Liver (tissue), 3 donors: ENCODE results near the gene SEZ6.

Experiments
- CTCF ChIP-seq: fragments of 150-350 bp; IDR thresholded peaks from 2 replicates; pipeline ENCODE4 v1.5.1; 2017; ENCODE audit warnings: improper control_type of control experiment, low read depth, low read length; ENCODE audit not compliant: missing input control
- GABPA ChIP-seq, 2 donors: IDR thresholded peaks in 1 of 2; conservative IDR thresholded peaks in 1 of 2; 2 replicates each; pipeline ENCODE4 v1.6.1; 2016; ENCODE audit warnings: antibody characterized with exemption in 2 of 2, mild to moderate bottlenecking in 1 of 2, moderate library complexity in 1 of 2
- NR2F2 ChIP-seq: IDR thresholded peaks from 2 replicates; pipeline ENCODE4 v1.6.1; 2016; ENCODE audit warnings: antibody characterized with exemption
- RAD21 ChIP-seq, 2 donors: IDR thresholded peaks; 2 replicates each; pipeline ENCODE4 v1.6.1; 2016; ENCODE audit warnings: antibody characterized with exemption in 2 of 2, mild to moderate bottlenecking in 2 of 2
- REST ChIP-seq: IDR thresholded peaks from 2 replicates; pipeline ENCODE4 v1.6.1; 2016; ENCODE audit warnings: antibody characterized with exemption, mild to moderate bottlenecking
- TAF1 ChIP-seq: conservative IDR thresholded peaks from 2 replicates; pipeline ENCODE4 v1.6.1; 2016; ENCODE audit warnings: antibody characterized with exemption, mild to moderate bottlenecking
- YY1 ChIP-seq: IDR thresholded peaks from 2 replicates; pipeline ENCODE4 v1.6.1; 2016; ENCODE audit warnings: antibody characterized with exemption, mild to moderate bottlenecking
- TF ChIP-seq, protein P1 (sequence below): IDR thresholded peaks from 2 replicates; pipeline ENCODE4 v1.6.1; 2016; ENCODE audit warnings: antibody characterized with exemption
- donor health status: healthy.
- donor health status: healthy.

- TF ChIP-seq CTCF (no peak), REST (no peak), NR2F2 (no peak), YY1 (no peak), GABPA (IDR thresholded peaks at IDR 0.05 in 1 of 2, conservative IDR thresholded peaks at IDR 0.05 in 1 of 2) (no peak), TAF1 (no peak), RAD21 (IDR thresholded peaks at IDR 0.05) (no peak)
- TF ChIP-seq, protein P1, sequence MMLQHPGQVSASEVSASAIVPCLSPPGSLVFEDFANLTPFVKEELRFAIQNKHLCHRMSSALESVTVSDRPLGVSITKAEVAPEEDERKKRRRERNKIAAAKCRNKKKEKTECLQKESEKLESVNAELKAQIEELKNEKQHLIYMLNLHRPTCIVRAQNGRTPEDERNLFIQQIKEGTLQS: no peak
These were observed 61.5 kb downstream of the SEZ6 start for GRCh38 chr17:28944343-28944742.
